GM18951 (cell line): Measurements from ENCODE around the gene DENND5B.
"Not testable (repeated sequence)": the region's sequence is repeated elsewhere in the genome, so short reads cannot be mapped to it uniquely, and the experiment has no call there.

ENCODE experiments used
- POLR2A ChIP-seq: IDR thresholded peaks from 4 replicates; pipeline ENCODE4 v1.6.1; 2011; ENCODE audit warnings: mild to moderate bottlenecking; ENCODE audit not compliant: insufficient read length, insufficient read depth; ENCODE audit errors: extremely low read depth
- in situ Hi-C: fragments of 300-500 bp; cut with MboI; formaldehyde crosslinking; loops from one replicate; pipeline ENCODE4 v1.12.0; 2022; ENCODE audit warnings: low sequenced_read_pairs, mixed read lengths, inconsistent platforms; ENCODE audit not compliant: unreplicated experiment

DENND5B gene

GRCh38 chr12:31584782-31585181 is 6.2 kb downstream of the DENND5B start:
- in situ Hi-C loops = no loop called here

GRCh38 chr12:31583878-31584277 is 7.1 kb downstream of the DENND5B start:
- TF ChIP-seq POLR2A = no peak
- in situ Hi-C loops = no loop called here

More at GRCh38 chr12:31584782-31585181, 6.2 kb downstream of the DENND5B start:
- no peak for TF ChIP-seq POLR2A

DNA sequence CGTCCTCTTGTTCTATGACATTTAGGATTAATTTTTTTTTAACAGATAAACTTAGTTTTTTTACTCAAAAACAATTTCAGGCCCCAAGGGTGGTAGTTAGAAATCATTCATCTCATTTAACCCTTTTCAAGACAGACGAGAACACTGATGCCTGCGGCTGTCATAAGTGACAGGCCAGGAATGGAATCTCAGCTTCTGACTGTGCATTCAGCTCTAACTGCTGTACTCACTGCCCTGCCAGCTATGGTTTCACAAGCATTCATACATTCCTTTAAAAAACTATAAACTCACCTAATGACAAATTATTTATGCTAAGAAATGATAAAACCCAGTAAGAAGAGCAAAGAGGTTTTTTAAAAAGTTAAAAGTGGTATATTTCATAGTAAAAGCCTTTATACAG is 8.8 kb downstream of the DENND5B start:
- no peak for TF ChIP-seq POLR2A
- in situ Hi-C loops = no loop called here

DNA sequence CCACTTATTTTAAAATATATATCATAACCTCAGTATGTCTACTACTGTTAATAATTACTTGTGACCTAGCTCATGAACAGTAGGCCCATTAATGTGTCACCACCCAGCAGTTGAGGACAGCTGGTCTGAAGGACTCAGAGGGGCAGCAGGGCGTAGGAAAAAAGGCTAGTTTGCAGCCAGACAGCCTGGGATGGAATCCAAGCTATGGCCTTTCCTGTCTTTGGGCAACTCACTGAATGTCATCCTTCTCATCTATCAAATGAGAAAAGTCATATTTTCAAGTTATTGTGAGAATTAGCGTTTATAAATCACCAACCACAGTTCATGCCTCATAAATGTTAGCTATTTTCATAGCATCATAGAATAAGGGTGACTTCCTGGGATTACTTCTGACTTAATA is 12.3 kb downstream of the DENND5B start:
- no peak for TF ChIP-seq POLR2A
- in situ Hi-C loops = no loop called here

DNA sequence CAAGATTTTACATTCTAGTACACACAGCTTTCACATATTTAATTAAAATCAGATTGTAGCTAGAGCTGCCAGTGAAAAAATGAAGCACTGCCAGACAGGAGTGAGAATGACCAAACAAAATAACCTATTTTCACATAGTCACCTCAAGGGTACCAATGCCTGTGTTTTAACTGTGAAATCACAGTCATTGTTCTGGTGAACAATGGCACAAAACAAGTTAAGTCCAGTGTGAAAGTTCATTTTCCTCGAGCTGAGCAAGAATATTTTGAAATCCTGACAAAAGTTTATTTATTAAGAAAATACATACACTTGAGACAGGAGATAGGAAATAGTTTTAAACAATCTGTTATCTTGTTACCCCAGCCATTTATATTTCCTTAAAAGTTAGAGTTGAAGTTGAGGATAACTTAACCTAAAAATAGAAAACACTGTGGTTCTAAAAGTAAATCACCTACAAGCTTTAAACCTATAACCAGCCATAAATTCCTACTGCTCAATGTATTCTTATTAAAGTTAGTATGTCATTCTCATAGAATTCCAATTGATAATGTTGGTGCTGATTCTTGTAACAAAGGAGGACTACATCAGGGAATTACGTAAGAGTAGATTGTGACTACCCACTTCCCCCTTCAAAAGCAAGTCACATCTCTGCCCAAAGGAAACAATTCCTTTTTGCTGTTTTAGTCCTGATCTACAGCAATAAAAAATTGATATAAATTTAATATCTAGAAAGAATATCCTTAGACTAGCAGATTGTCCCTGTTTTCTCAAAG is 15.9 kb downstream of the DENND5B start:
- no peak for TF ChIP-seq POLR2A

GRCh38 chr12:31574367-31574766 is 16.6 kb downstream of the DENND5B start:
- in situ Hi-C loops = not testable (repeated sequence)

More for the DNA sequence above, 15.9 kb downstream of the DENND5B start:
- in situ Hi-C loops = no loop called here

DNA sequence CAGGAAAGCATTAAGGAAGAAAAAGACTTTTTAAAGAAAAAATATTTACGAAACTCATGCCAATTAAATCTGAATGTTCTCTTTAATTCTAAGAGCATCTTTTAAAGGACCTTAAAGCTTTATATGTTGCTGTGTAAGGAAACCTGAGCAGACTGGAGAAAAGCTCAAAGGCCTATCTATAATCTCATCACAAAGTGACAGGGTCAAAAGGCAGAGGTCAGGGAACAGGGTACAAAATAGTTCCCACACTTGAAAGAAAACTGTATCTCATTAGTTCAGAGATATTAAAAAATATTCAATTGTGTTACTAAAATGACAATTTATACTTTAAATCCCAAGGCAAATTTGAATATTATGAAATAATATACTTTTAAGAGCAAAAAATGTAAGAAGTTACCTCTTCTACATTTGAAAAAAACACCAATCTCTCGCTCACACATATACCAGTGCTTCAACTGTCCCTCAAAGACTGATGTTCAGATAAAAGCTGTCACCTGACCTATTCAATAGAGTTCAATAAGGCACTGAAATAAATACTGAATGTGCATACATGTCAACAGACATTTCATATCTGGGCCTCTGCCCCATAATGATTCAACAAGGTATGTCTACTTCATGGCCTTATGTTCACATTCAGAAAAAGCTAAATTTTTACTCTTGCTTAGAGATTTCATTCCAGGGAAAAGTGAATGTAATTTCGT is 17.9 kb downstream of the DENND5B start:
- in situ Hi-C loops = no loop called here
- TF ChIP-seq POLR2A = no peak

GRCh38 chr12:31570880-31571279 is 20.1 kb downstream of the DENND5B start:
- no peak for TF ChIP-seq POLR2A
- in situ Hi-C loops = no loop called here

DNA sequence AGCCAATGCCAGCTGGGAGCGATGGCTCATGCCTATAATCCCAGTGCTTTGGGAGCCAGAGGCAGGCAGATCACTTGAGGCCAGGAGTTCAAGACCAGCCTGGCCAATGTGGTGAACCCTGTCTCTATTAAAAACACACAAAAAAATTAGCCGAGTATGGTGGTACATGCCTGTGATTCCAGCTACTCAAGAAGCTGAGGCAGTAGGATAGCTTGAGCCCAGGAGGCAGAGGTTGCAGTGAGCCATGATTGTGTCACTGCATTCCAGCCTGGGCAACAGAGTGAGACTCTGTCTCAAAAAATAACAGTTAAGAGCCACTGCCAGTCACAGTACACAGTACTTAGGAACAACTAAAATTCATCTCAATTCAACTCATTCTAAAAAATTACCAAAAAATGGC is 21.4 kb downstream of the DENND5B start:
- in situ Hi-C loops = not testable (repeated sequence)

DNA sequence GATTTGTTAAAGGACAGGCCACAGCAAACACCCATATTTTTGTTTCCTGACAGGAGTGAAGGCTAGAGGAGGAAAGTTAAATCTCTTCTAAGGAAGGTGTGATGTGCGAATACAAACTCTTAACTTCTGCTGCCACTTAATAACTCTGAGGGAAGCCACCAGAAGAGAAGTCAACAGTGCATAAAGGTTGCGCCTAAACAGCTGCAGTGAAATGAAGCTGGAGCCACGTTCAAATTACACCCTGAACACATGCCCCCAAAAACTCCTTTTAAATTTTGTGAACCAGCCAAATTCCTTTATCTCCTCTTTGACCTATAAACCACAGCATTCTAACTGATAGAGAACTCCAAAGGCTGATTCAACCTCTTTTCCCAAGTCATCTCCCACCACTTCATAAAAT is 22.4 kb downstream of the DENND5B start:
- in situ Hi-C loops = no loop called here
- TF ChIP-seq POLR2A = no peak

DNA sequence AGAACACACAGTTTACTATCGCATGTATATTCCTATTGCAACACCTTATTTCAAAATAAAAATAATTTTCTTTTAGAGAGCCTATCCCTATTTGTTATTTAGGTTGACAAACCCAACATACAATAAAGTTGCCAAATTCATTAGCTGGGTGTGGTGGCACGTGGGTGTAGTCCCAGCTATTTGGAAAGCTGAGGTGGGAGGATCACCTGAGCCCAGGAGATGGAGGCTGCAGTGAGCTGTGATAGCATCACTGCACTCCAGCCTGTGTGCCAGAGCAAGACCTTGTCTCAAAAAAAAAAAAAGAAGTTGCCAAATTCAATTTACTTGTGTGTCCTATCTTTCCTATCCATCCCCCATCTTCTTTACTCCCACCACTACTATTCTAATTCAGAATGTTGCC is 23.9 kb downstream of the DENND5B start:
- no peak for TF ChIP-seq POLR2A
- in situ Hi-C loops = no loop called here

- in situ Hi-C loops = no loop called here
- no peak for TF ChIP-seq POLR2A
These were observed 24.4 kb downstream of the DENND5B start for GRCh38 chr12:31566547-31566946.

GRCh38 chr12:31562594-31563328 is 28.2 kb downstream of the DENND5B start:
- in situ Hi-C loops = no loop called here
- no peak for TF ChIP-seq POLR2A

DNA sequence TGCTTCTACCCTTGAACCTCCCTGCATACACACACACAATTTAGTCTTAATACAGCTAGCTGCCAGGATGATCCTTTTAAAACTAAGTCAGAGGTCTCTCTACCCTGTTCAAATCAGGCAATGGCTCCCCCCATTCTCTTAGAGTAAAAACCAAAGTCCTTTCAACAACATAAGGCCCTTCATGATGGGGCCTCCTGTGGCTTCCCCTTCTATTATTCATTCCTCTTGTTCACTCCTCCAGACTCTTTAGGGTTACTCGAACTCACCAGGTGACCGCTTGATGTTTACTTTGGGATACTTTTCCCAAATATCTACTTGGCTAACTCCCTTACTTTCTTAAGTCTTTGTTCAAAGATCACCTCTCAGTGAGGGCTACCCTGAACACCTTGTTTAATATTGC is 30.4 kb downstream of the DENND5B start:
- in situ Hi-C loops = no loop called here
- no peak for TF ChIP-seq POLR2A
